ENCODE measurements around the gene TREM2.

GRCh38 chr6:41155132-41155805, 7.6 kb downstream of the TREM2 start:
- TF ChIP-seq CTCF (IDR thresholded peaks at IDR 0.05; ENCODE audit: poor library complexity) = no peak
- no peak for TF ChIP-seq EZH2phosphoT487 (IDR thresholded peaks at IDR 0.05; ENCODE audit: low read depth, severe bottlenecking, unreplicated experiment)

Data from hepatocyte (in vitro differentiated cells).